Aorta (tissue), 5 donors: ENCODE measurements around the gene HAAO. TPM values are rescaled to one million over a fixed set of nuclear protein-coding genes. Genes with fewer than 3 reads are reported as not detected.

Source experiments
- ATAC-seq: fragments of 200-7000 bp; cut with Tn5 transposase; one replicate; pipeline ENCODE4 v1.9.1; 2022; ENCODE audit warnings: moderate library complexity; ENCODE audit not compliant: low FRiP score
- DNase-seq, 2 donors: peaks; one replicate each; pipeline ENCODE4 v3.0.0-alpha.2; 2020
- H3K27ac ChIP-seq, 2 donors: one replicate each; pipeline ENCODE4 v1.5.1; 2013; ENCODE audit warnings: low read length in 2 of 2, mild to moderate bottlenecking in 2 of 2, moderate library complexity in 2 of 2, control low read depth in 1 of 2, inconsistent platforms in 1 of 2, low read depth in 1 of 2
- H3K27me3 ChIP-seq, 2 donors: one replicate each; pipeline ENCODE4 v1.6.1; 2013; ENCODE audit warnings: control low read depth in 1 of 2, low read length in 1 of 2, mild to moderate bottlenecking in 1 of 2, moderate library complexity in 1 of 2; ENCODE audit not compliant: insufficient read depth in 2 of 2, control insufficient read depth in 1 of 2
- H3K36me3 ChIP-seq, 2 donors: one replicate each; pipeline ENCODE4 v1.6.1; 2013; ENCODE audit warnings: control low read depth in 1 of 2, low read length in 1 of 2, mild to moderate bottlenecking in 1 of 2; ENCODE audit not compliant: insufficient read depth in 2 of 2, control insufficient read depth in 1 of 2
- H3K4me1 ChIP-seq, 2 donors: one replicate each; pipeline ENCODE4 v1.6.1; 2013; ENCODE audit warnings: low read length in 2 of 2, control low read depth in 1 of 2, mild to moderate bottlenecking in 1 of 2, moderate library complexity in 1 of 2; ENCODE audit not compliant: insufficient read depth in 2 of 2, control insufficient read depth in 1 of 2
- H3K4me3 ChIP-seq, 2 donors: one replicate each; pipeline ENCODE4 v1.5.1; 2013; ENCODE audit warnings: low read length in 2 of 2, control low read depth in 1 of 2, mild to moderate bottlenecking in 1 of 2
- H3K9me3 ChIP-seq: one replicate; pipeline ENCODE4 v1.6.1; 2013; ENCODE audit warnings: mild to moderate bottlenecking, low read length; ENCODE audit not compliant: control insufficient read depth
- WGBS, 2 donors: extraction: QIAGEN DNeasy Blood & Tissue Kit; methylation state at CpG; one replicate each; pipeline ENCODE4 v1.1.7; 2013; 5-methylcytosine and 5-hydroxymethylcytosine counted together
- intact Hi-C, 2 donors: fragments of 100-400 bp; cut with DNase I; formaldehyde crosslinking; loops; one replicate each; pipeline versions ENCODE4 v1.14.2 to v1.15.0; 2022
- long read RNA-seq, 2 donors: library from polyadenylated mRNA; unstranded; transcript quantifications; one replicate each; pipeline ENCODE4 v2.0.0, GENCODE V29; 2020 to 2021
- polyA plus RNA-seq, 2 donors: library from polyadenylated mRNA; stranded (reverse); fragments of 200-250 nt; gene quantifications; one replicate each; pipeline ENCODE4 v1.2.3, GENCODE V29; 2013
- total RNA-seq, 2 donors: library from RNA; stranded (reverse); fragmentation: NEBNext Ultra II Directional; extraction: Animal tissue kit (Norgen Biotek cat#: 25700); gene quantifications; one replicate each; pipeline ENCODE4 v1.2.1, GENCODE V29; 2021
- donor health status: healthy with polysubstance abuse.
- donor health status: Bipolar disorder and iron deficiency.
- donor health status: DM: no; HTN: no; CAD: no.
- donor health status: DM: no; HTN: no; CAD: no.
- donor health status: DM: yes; HTN: yes; CAD: no.

Gene HAAO
- 10 to 100 TPM; 22.0 to 29.1 TPM for total RNA-seq
- polyA plus RNA-seq = 10 to 100 TPM; 33.4 to 54.5 TPM
- long read RNA-seq, donor 1, transcript HAAO-202 (4 exons, 908 nt) = minor isoform, 7 of 108 reads
- long read RNA-seq, donor 1, transcript HAAO-201 (10 exons, 1,265 nt) = major isoform, 70 of 108 reads
- long read RNA-seq, donor 1, partial matches to known transcripts = 4 of 108 reads
- long read RNA-seq, donor 1, other reads (novel, unspliced or antisense) = 25 of 108 reads
- long read RNA-seq, donor 2, transcript HAAO-201 (10 exons, 1,265 nt) = major isoform, 13 of 26 reads
- long read RNA-seq, donor 2, partial matches to known transcripts = 2 of 26 reads
- long read RNA-seq, donor 2, other reads (novel, unspliced or antisense) = 10 of 26 reads

DNA sequence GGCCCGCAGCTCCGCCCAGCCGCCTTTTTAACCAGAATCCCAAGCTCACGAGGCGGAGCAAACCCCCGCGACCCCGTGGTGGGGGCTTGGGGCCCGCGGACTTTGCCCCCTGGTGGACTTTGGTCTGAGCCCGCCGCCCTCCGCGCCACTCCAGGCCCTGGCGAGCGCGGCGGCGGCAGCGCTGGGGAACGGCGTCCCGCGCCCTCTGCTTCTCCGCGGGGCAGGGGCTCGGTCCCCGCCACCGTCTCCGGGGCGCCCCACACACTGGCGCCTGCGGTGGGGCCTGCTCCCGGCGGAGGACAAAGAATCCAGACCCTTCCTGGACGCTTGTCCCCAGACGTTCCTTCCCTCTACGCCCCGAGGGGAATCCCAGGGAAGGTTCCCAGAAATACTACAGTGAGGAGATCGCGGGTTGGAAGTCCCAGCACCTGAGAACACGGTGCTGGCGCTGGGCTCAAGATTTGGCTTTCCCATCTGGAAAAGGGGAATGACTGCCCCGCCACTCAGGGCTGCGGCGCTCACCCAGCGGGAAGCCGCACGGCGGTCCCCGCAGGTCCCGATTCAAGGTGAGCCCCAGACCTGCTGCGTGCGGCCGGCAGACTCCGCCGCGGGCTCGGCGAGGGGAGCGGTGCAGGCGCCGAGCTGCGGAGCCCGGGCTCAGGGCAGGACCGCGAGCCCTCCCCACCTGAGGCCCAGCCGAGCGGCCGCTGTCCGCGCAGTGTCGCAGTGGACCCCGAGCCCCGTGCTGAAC lies at the start of gene HAAO:
Gene HAAO (minus strand): TSS at position 1 of the 751 bp plus-strand sequence. CDS start 47 bp downstream, outside the sequence.
- ATAC-seq (peak; percentile 78), DNase-seq (peak; percentile 81 to 90)
- Histone ChIP-seq H3K27ac (peak within 1 kb of the TSS; percentile 87 to 96), H3K27me3 (no peaks in the 10 kb centered on the region), H3K4me1 (no peaks in the 10 kb centered on the region), H3K36me3 (no peaks in the 10 kb centered on the region), H3K4me3 (peak within 1 kb of the TSS; percentile 35 to 45), H3K9me3 (no peaks in the 10 kb centered on the region)
- intact Hi-C loops = no loop called here
- 1% methylated on average over 61 to 75 of the region's 75 CpGs for WGBS, 2 donors

GRCh38 chr2:42841344-42841743 lies 49.0 kb upstream of the HAAO start:
- no peak for ATAC-seq
- Histone ChIP-seq H3K9me3 (no peaks in the 10 kb centered on the region), H3K36me3 (no peaks in the 10 kb centered on the region), H3K4me3 (no peak overlapping the region), H3K27me3 (no peaks in the 10 kb centered on the region), H3K27ac (no peak overlapping the region), H3K4me1 (no peaks in the 10 kb centered on the region)
- intact Hi-C loops = no loop called here
- DNase-seq = no peak
- WGBS, 2 donors = 83 to 86% methylated on average over 5 of the region's 5 CpGs

GRCh38 chr2:42840760-42841159 lies 48.4 kb upstream of the HAAO start:
- intact Hi-C loops = no loop called here
- no peaks in the 10 kb centered on the region for H3K4me1 ChIP-seq
- DNase-seq = no peak

DNA sequence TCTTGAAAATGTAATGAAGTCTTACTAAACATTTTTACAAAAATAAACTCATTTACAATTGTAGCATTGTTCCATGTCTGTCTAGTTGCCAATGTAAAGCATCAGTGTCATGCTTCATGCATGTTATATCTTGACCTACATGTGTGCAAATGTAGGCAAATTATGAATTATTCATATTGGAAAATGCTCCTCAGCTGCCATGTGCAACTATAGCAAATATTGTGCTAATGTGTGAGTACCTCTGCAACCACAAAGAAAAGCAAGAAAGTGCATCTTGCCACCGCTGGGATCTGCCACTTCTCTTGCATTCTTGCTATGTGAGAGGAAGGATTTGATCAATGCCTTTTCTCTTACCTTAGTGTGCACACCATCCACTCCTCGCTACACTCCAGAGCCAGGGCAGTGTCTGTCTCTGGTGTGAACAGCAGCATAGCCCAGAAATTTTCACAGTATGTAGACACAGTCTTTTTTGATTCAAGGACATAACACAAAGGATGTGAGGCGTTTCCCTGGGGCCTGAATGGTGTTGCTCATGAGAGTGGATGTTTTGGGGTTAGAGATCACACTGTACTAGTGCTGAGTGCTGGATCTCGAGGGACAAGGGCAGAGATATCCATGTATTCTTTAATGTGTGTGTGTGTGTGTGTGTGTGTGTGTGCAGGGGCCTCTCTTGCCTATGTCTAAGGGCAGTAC lies 47.6 kb upstream of the HAAO start:
- WGBS, 2 donors = 44 to 51% methylated on average over 4 of the region's 4 CpGs
- H3K27ac ChIP-seq = peak overlapping the region in 1 of 2 donors; percentile 52
- ATAC-seq (peak; percentile 30), DNase-seq (no peak)
- H3K27me3 ChIP-seq = no peaks in the 10 kb centered on the region
- H3K4me1 ChIP-seq = no peaks in the 10 kb centered on the region
- intact Hi-C loops = loop anchor here in 1 of 2 donors (10.0 kb wide), 1 partner anchor 735 kb away; no protein-coding TSS in a partner anchor
- no peak overlapping the region for H3K4me3 ChIP-seq
- H3K9me3 ChIP-seq = no peaks in the 10 kb centered on the region
- H3K36me3 ChIP-seq = no peaks in the 10 kb centered on the region

More at GRCh38 chr2:42840760-42841159, 48.4 kb upstream of the HAAO start:
- H3K9me3 ChIP-seq = no peaks in the 10 kb centered on the region
- H3K27ac ChIP-seq = no peak overlapping the region
- no peak for ATAC-seq
- no peak overlapping the region for H3K4me3 ChIP-seq
- WGBS, 2 donors = 57 to 72% methylated on average over 6 of the region's 6 CpGs
- no peaks in the 10 kb centered on the region for H3K27me3 ChIP-seq
- no peaks in the 10 kb centered on the region for H3K36me3 ChIP-seq

- ATAC-seq (no peak), DNase-seq (no peak)
- intact Hi-C loops = loop anchor here in 1 of 2 donors (10.0 kb wide), 1 partner anchor 737 kb away; no protein-coding TSS in a partner anchor
- Histone ChIP-seq H3K36me3 (no peaks in the 10 kb centered on the region), H3K4me3 (no peak overlapping the region), H3K4me1 (no peaks in the 10 kb centered on the region), H3K9me3 (no peaks in the 10 kb centered on the region), H3K27me3 (no peaks in the 10 kb centered on the region), H3K27ac (no peak overlapping the region)
- WGBS, 2 donors = 96 to 97% methylated on average over 5 of the region's 5 CpGs
These were observed 45.8 kb upstream of the HAAO start for GRCh38 chr2:42838133-42838532.

DNA sequence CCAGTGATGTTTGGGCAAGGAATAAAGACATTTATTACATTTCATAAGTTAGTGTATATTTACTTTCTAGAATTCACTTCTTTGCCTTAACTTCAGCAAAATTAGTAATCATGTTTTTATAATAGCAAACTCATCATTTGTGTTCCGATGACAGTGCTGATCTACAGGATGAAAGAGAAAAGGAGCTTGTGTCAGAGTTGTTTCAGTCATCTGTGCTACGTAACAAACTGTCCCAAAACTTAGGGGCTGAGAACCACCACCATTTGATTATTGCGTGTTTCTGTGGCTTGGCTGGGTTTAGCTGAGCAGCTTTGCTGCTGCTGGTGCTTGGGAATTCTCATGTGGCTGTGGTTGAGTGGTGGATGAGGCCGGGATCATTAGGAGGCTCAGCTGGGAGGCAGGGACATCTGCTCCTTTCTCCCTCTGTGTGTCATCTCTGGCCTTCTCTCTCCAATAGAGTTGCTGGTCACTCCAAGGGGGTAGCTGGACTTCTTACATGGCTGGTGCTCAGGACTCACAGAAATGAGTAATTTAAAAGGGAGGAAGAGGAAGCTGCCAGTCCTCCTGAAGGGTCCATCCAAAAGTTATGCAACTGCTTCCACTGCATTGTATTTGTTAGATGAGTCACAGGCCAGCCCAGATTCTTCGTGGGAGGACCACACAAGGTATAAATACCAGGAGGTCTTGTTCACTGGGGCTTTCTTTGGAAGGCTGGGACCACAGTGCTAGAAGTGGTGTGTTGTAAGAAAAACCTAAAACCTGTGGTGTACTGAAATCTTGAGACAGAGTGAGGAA lies 43.4 kb upstream of the HAAO start:
- H3K4me3 ChIP-seq = no peak overlapping the region
- H3K27me3 ChIP-seq = no peaks in the 10 kb centered on the region
- H3K27ac ChIP-seq = peak overlapping the region in 1 of 2 donors; percentile 52
- H3K36me3 ChIP-seq = no peaks in the 10 kb centered on the region
- intact Hi-C loops = loop anchor here in 1 of 2 donors (10.0 kb wide), 1 partner anchor 739 kb away; no protein-coding TSS in a partner anchor
- DNase-seq (peak in 1 of 2 donors; percentile 75), ATAC-seq (peak; percentile 83)
- no peaks in the 10 kb centered on the region for H3K4me1 ChIP-seq
- 75 to 77% methylated on average over 5 of the region's 5 CpGs for WGBS, 2 donors
- no peaks in the 10 kb centered on the region for H3K9me3 ChIP-seq

- no peak for ATAC-seq
- no peaks in the 10 kb centered on the region for H3K36me3 ChIP-seq
- intact Hi-C loops = loop anchor here in 1 of 2 donors (10.0 kb wide), 1 partner anchor 741 kb away; no protein-coding TSS in a partner anchor
- H3K4me1 ChIP-seq = no peaks in the 10 kb centered on the region
- 95 to 99% methylated on average over 7 of the region's 7 CpGs for WGBS, 2 donors
- no peak overlapping the region for H3K4me3 ChIP-seq
- no peaks in the 10 kb centered on the region for H3K27me3 ChIP-seq
- H3K9me3 ChIP-seq = no peaks in the 10 kb centered on the region
- H3K27ac ChIP-seq = no peak overlapping the region
- DNase-seq = no peak
These were observed 41.8 kb upstream of the HAAO start for GRCh38 chr2:42834161-42834560.

GRCh38 chr2:42832289-42832634 lies 39.9 kb upstream of the HAAO start:
- ATAC-seq (no peak), DNase-seq (no peak)
- Histone ChIP-seq H3K27me3 (no peaks in the 10 kb centered on the region), H3K4me1 (no peaks in the 10 kb centered on the region), H3K9me3 (no peaks in the 10 kb centered on the region), H3K27ac (no peak overlapping the region), H3K4me3 (no peak overlapping the region), H3K36me3 (no peaks in the 10 kb centered on the region)
- 86 to 88% methylated on average over 6 of the region's 6 CpGs for WGBS, 2 donors
- intact Hi-C loops = loop anchor here in 1 of 2 donors (10.0 kb wide), 1 partner anchor 743 kb away; no protein-coding TSS in a partner anchor
